PFSK-1 (cell line): ENCODE data around the gene GABBR2.

Experiments used
- POLR2AphosphoS5 ChIP-seq: IDR thresholded peaks from 2 replicates; pipeline ENCODE4 v1.6.1; 2012; ENCODE audit warnings: low read depth, mild to moderate bottlenecking, control low read depth, low read length, moderate library complexity
- REST ChIP-seq, 2 experiments: IDR thresholded peaks; 2 replicates each; pipeline versions ENCODE4 v1.6.1 to v1.8.0; 2011 to 2012; ENCODE audit warnings: low read depth in 2 of 2, low read length in 2 of 2, control low read depth in 1 of 2, inconsistent platforms in 1 of 2, mild to moderate bottlenecking in 1 of 2, moderate library complexity in 1 of 2; ENCODE audit not compliant: insufficient read depth in 1 of 2
- TAF1 ChIP-seq: IDR thresholded peaks from 2 replicates; pipeline ENCODE4 v1.6.1; 2012; ENCODE audit warnings: low read length, control low read depth, borderline replicate concordance; ENCODE audit not compliant: insufficient read depth

GRCh38 chr9:98502976-98503325 is 205.8 kb downstream of the GABBR2 start:
- TF ChIP-seq POLR2AphosphoS5 (no peak), TAF1 (no peak), REST (IDR thresholded peaks at IDR 0.05; ENCODE audit: insufficient read depth in 1 of 2, low read depth in 2 of 2, low read length in 2 of 2) (no peak)
